Measurements from ENCODE around the gene CUX1. TPM values are rescaled to one million over a fixed set of nuclear protein-coding genes. Genes with fewer than 3 reads are reported as not detected.

The CUX1 gene
- total RNA-seq, 2 experiments from 2014 or later, result 20.2 to 20.4 TPM

GRCh38 chr7:101910991-101911799, 93.8 kb downstream of the CUX1 start:
- intact Hi-C loops (cut with micrococcal nuclease), result no loop called here
- DNase-seq (no peak), ATAC-seq (no peak)
- ChIA-PET CTCF (no interaction called here), POLR2A (no interaction called here)
- no peak overlapping the region for H3K4me3 Mint-ChIP-seq
- peaks cover 5% of the 10 kb centered on the region for H3K4me1 Mint-ChIP-seq (ENCODE audit: low read depth)
- H3K27me3 Mint-ChIP-seq, result no peaks in the 10 kb centered on the region
- TF ChIP-seq CTCF (IDR thresholded peaks at IDR 0.05), result no peak
- H3K9me3 Mint-ChIP-seq, result no peaks in the 10 kb centered on the region
- H3K36me3 Mint-ChIP-seq (ENCODE audit: low read depth), result no peaks in the 10 kb centered on the region
- H3K27ac Mint-ChIP-seq, result no peak overlapping the region

GRCh38 chr7:101911800-101912715, 94.6 kb downstream of the CUX1 start:
- Mint-ChIP-seq H3K36me3 (ENCODE audit: low read depth) (no peaks in the 10 kb centered on the region), H3K4me1 (ENCODE audit: low read depth) (peaks cover 5% of the 10 kb centered on the region), H3K9me3 (no peaks in the 10 kb centered on the region), H3K27me3 (no peaks in the 10 kb centered on the region), H3K4me3 (no peak overlapping the region), H3K27ac (no peak overlapping the region)
- ChIA-PET CTCF (no interaction called here), POLR2A (no interaction called here)
- intact Hi-C loops (cut with micrococcal nuclease), result no loop called here
- no peak for ATAC-seq
- no peak for DNase-seq
- TF ChIP-seq CTCF (IDR thresholded peaks at IDR 0.05), result no peak

- H3K27me3 Mint-ChIP-seq, result no peaks in the 10 kb centered on the region
- intact Hi-C loops (cut with micrococcal nuclease), result no loop called here
- CTCF ChIA-PET, result no interaction called here
- H3K4me3 Mint-ChIP-seq, result no peak overlapping the region
- ATAC-seq (no peak), DNase-seq (no peak)
- no peak for TF ChIP-seq CTCF (IDR thresholded peaks at IDR 0.05)
- no peaks in the 10 kb centered on the region for H3K9me3 Mint-ChIP-seq
- no peak overlapping the region for H3K27ac Mint-ChIP-seq
- peaks cover 5% of the 10 kb centered on the region for H3K4me1 Mint-ChIP-seq (ENCODE audit: low read depth)
- POLR2A ChIA-PET, result no interaction called here
- peaks cover 6% of the 10 kb centered on the region for H3K36me3 Mint-ChIP-seq (ENCODE audit: low read depth)
These were observed 95.3 kb downstream of the CUX1 start for GRCh38 chr7:101912716-101913110.

DNA sequence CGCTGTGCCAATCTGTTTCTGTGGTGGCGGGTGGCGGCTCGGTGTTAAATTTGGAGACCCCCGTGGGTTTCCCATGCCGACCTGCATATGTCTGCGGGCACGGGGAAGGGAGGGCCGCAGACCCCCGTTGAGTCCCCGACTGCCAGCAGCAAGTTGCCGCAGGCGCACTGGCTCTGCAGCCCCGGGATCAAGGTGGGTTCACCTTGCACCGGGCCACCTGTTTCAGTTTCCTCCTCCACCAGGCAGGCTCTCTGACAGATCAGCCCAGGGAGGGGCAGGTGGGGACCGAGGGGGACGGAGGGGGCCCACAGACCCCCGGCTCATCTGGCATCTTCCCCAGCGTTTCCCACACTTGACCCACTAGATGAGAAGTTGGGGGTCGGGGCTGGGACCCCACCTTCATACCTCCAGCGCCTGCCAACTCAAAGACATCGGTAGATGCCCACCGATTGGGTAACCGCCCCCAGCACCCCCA, 95.9 kb downstream of the CUX1 start:
- H3K36me3 Mint-ChIP-seq (ENCODE audit: low read depth), result peaks cover 6% of the 10 kb centered on the region
- no peak for ATAC-seq
- intact Hi-C loops (cut with micrococcal nuclease), result no loop called here
- no peaks in the 10 kb centered on the region for H3K27me3 Mint-ChIP-seq
- peaks cover 5% of the 10 kb centered on the region for H3K4me1 Mint-ChIP-seq (ENCODE audit: low read depth)
- no peak for DNase-seq
- no peaks in the 10 kb centered on the region for H3K9me3 Mint-ChIP-seq
- H3K27ac Mint-ChIP-seq, result no peak overlapping the region
- no peak overlapping the region for H3K4me3 Mint-ChIP-seq
- ChIA-PET POLR2A (no interaction called here), CTCF (no interaction called here)
- TF ChIP-seq CTCF (IDR thresholded peaks at IDR 0.05), result no peak

GRCh38 chr7:101913851-101914250, 96.4 kb downstream of the CUX1 start:
- ATAC-seq (no peak), DNase-seq (no peak)
- ChIA-PET POLR2A (no interaction called here), CTCF (no interaction called here)
- Mint-ChIP-seq H3K36me3 (ENCODE audit: low read depth) (peaks cover 6% of the 10 kb centered on the region), H3K27me3 (no peaks in the 10 kb centered on the region), H3K4me3 (no peak overlapping the region), H3K9me3 (no peaks in the 10 kb centered on the region), H3K27ac (no peak overlapping the region), H3K4me1 (ENCODE audit: low read depth) (peaks cover 5% of the 10 kb centered on the region)
- no peak for TF ChIP-seq CTCF (IDR thresholded peaks at IDR 0.05)
- intact Hi-C loops (cut with micrococcal nuclease), result no loop called here

All from activated CD8-positive, alpha-beta T cell treated with anti-CD3 and anti-CD28 coated beads for 36 hours (primary cell).